Panc1 (cell line): ENCODE results near the gene OTOGL.

Experiments used
- CTCF ChIP-seq: fragments of 450-650 bp; IDR thresholded peaks from 2 replicates; pipeline ENCODE4 v1.5.1; 2017; ENCODE audit warnings: mild to moderate bottlenecking
- POLR2AphosphoS5 ChIP-seq: IDR thresholded peaks from 2 replicates; pipeline ENCODE4 v1.6.1; 2012; ENCODE audit warnings: mild to moderate bottlenecking, low read depth, low read length, moderate library complexity
- SIN3A ChIP-seq: IDR thresholded peaks from 2 replicates; pipeline ENCODE4 v1.6.1; 2012; ENCODE audit warnings: low read depth, mild to moderate bottlenecking, low read length, moderate library complexity, borderline replicate concordance; ENCODE audit not compliant: insufficient read depth

- TF ChIP-seq POLR2AphosphoS5 (no peak), SIN3A (no peak), CTCF (no peak)
Measured at GRCh38 chr12:80200414-80200813, 101.1 kb downstream of the OTOGL start.
